GM10266 (cell line): ENCODE results near the gene ENTPD6.
A peak's percentile ranks its signal among the peaks of the same experiment; 100 is the strongest.
"Not testable (repeated sequence)": the region's sequence is repeated elsewhere in the genome, so short reads cannot be mapped to it uniquely, and the experiment has no call there.

Experiments
- DNase-seq: peaks from one replicate; pipeline ENCODE4 v3.0.0; 2012; ENCODE audit errors: extremely low spot score
- CTCF ChIP-seq: IDR thresholded peaks from 2 replicates; pipeline ENCODE4 v1.5.1; 2012; ENCODE audit warnings: mild to moderate bottlenecking, low read depth; ENCODE audit not compliant: control insufficient read depth, insufficient read depth; ENCODE audit errors: missing control alignments

The ENTPD6 gene

DNA sequence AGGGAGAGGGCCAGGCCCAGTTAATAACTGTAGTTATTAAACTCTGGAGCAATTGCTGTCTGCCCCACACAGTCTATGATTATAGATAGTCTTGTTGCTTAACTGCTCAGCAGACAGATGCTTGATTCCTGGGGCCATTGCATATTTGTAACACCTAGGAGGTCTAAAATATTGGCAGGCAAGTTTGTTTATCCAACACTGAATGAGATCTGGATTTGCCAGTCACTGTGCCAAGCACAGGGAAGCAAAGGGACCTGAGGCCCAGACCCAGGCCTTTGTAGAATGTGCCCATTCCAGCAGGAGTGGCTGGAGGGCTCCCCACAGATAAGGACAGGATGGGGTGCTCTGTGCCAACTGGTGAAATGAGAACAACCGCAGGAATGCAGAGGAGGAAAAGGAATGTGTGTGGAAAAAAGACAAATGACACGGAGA is 17.6 kb upstream of the ENTPD6 start:
- DNase-seq = no peak
- no peak for TF ChIP-seq CTCF

DNA sequence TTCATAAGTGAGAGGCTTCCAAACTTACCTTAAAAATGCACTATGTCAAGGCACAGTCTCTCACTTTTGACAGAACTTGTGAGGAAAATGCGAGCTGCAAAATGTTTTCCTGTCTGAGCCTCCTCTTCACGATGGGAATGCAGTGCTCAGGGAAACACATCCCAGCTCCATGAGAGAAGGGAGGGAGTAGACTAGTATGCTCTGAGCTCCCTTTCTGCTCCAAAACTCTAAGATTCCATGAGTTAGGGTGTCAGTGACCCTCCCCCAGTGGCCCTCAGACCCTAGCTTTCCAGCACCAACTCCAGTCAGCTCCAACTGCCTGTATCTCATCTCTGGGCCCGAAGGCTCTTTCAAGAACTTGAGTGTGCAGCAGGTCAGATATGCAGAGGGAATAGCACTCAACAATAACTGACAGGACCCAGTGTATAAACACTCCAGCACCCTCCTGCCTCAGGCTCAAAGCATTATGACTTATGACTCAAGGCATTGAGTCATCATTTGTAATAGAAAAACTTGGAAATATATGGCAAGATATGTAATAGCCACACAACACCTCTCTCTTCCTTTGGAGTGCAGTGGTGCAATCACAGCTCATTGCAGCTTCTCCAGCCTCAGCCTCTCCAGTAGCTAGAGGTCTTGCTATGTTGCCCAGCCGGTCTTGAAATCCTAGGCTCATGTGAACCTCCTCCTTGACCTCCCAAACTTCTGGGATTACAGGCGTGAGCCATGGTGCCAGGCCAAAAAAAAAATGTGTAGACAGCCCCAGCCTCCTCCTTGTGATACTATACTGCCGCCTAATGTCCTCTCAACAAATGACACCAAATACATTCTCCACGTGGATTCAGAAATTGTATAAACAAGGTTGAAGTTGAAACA is 16.7 kb upstream of the ENTPD6 start:
- peak; percentile 66 for DNase-seq
- peak; percentile 69 for TF ChIP-seq CTCF

GRCh38 chr20:25179439-25180089 is 15.9 kb upstream of the ENTPD6 start:
- no peak for DNase-seq
- no peak for TF ChIP-seq CTCF

GRCh38 chr20:25184391-25184790 is 11.1 kb upstream of the ENTPD6 start:
- not testable (repeated sequence) for DNase-seq

GRCh38 chr20:25187220-25187619 is 8.3 kb upstream of the ENTPD6 start:
- DNase-seq = no peak
- TF ChIP-seq CTCF = no peak

- no peak for TF ChIP-seq CTCF
- DNase-seq = no peak
These were observed 7.9 kb upstream of the ENTPD6 start for GRCh38 chr20:25187635-25188034.

DNA sequence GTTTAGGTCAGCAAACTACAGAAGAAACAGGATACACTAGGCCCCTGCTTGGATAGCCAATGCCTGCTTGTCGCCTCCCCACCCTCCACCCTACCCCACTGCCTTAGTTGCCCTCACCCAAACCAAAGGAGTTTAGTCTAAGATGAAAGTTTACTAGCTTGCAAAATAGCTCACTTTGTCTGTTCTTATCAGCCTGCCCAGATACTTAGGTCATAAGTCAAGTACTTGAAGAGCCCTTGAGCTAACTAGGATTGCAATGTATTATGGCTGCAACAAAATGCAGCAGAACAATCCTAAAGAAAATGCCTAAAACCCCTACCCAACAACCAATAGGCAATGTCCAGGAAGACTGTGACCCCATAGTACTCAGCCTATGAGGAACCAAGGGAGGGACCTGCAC is 7.3 kb upstream of the ENTPD6 start:
- TF ChIP-seq CTCF = no peak
- no peak for DNase-seq
